Right cardiac atrium (tissue), 5 donors: Measurements from ENCODE around the gene MAGI3. TPM values are rescaled to one million over a fixed set of nuclear protein-coding genes. Genes with fewer than 3 reads are reported as not detected.
"Not testable (repeated sequence)": the region's sequence is repeated elsewhere in the genome, so short reads cannot be mapped to it uniquely, and the experiment has no call there.

Experiments
- ATAC-seq, 2 donors: fragments of 200-7000 bp; cut with Tn5 transposase; one replicate each; pipeline versions ENCODE4 v1.8.0 to v1.9.1; 2020; ENCODE audit warnings: moderate library complexity in 2 of 2, mild to moderate bottlenecking in 1 of 2
- DNase-seq, 3 donors: peaks; one replicate each; pipeline ENCODE4 v3.0.0-alpha.2; 2020
- H3K27ac ChIP-seq: one replicate; pipeline ENCODE4 v1.5.1; 2013; ENCODE audit warnings: mild to moderate bottlenecking, low read length, control low read depth, moderate library complexity
- H3K27me3 ChIP-seq: one replicate; pipeline ENCODE4 v1.6.1; 2013; ENCODE audit not compliant: control insufficient read depth, insufficient read depth
- H3K4me1 ChIP-seq: one replicate; pipeline ENCODE4 v1.6.1; 2013; ENCODE audit warnings: low read length; ENCODE audit not compliant: control insufficient read depth, insufficient read depth
- H3K4me3 ChIP-seq: one replicate; pipeline ENCODE4 v1.5.1; 2013; ENCODE audit warnings: low read length, control low read depth
- H3K9me3 ChIP-seq: one replicate; pipeline ENCODE4 v1.6.1; 2013; ENCODE audit warnings: low read length; ENCODE audit not compliant: control insufficient read depth
- WGBS: extraction: QIAGEN DNeasy Blood & Tissue Kit; methylation state at CpG from one replicate; pipeline ENCODE4 v1.1.7; 2013; 5-methylcytosine and 5-hydroxymethylcytosine counted together
- intact Hi-C, 4 donors: fragments of 100-400 bp; cut with DNase I; formaldehyde crosslinking; loops; one replicate each; pipeline versions ENCODE4 v1.11.0 to v1.14.0; 2022 to 2023
- polyA plus RNA-seq: library from polyadenylated mRNA; stranded (reverse); fragments of 200-250 nt; gene quantifications from one replicate; pipeline ENCODE4 v1.2.3, GENCODE V29; 2013
- total RNA-seq, 4 donors: library from RNA; stranded (reverse); fragmentation: NEBNext Ultra II Directional; extraction: Animal tissue kit (Norgen Biotek cat#: 25700); gene quantifications; one replicate each; pipeline ENCODE4 v1.2.1, GENCODE V29; 2021
- donor health status: healthy with polysubstance abuse.
- donor health status: DM: no; HTN: yes; CAD: no.
- donor health status: DM: no; HTN: no; CAD: no.
- donor health status: DM: no; HTN: yes; CAD: no; lungs with severe emphysema.
- donor health status: DM: yes; HTN: yes; CAD: no.

The MAGI3 gene
- total and polyA plus RNA-seq, 5 donors, result 2.9 to 8.9 (median 8.1) TPM

GRCh38 chr1:113451710-113452109, 61.4 kb downstream of the MAGI3 start:
- intact Hi-C loops, result loop anchor here in 1 of 4 donors (10.0 kb wide), 1 partner anchor 307 kb away; no protein-coding TSS in a partner anchor
- Histone ChIP-seq H3K4me1 (no peaks in the 10 kb centered on the region), H3K27ac (no peak overlapping the region), H3K27me3 (no peaks in the 10 kb centered on the region), H3K4me3 (no peak overlapping the region), H3K9me3 (no peaks in the 10 kb centered on the region)
- 12% methylated on average over 1 of the region's 1 CpG for WGBS
- ATAC-seq, result no peak
- DNase-seq, result no peak

- 64% methylated on average over 2 of the region's 2 CpGs for WGBS
- no peak overlapping the region for H3K27ac ChIP-seq
- H3K27me3 ChIP-seq, result no peaks in the 10 kb centered on the region
- no peaks in the 10 kb centered on the region for H3K4me1 ChIP-seq
- H3K9me3 ChIP-seq, result no peaks in the 10 kb centered on the region
- ATAC-seq (peak; percentile 58 to 81), DNase-seq (no peak)
- intact Hi-C loops, result loop anchor here in 1 of 4 donors (10.0 kb wide), 1 partner anchor 308 kb away; no protein-coding TSS in a partner anchor
- no peak overlapping the region for H3K4me3 ChIP-seq
Measured at GRCh38 chr1:113452921-113453770, 62.8 kb downstream of the MAGI3 start.

- Histone ChIP-seq H3K27ac (no peak overlapping the region), H3K4me3 (no peak overlapping the region), H3K27me3 (no peaks in the 10 kb centered on the region), H3K4me1 (no peaks in the 10 kb centered on the region), H3K9me3 (no peaks in the 10 kb centered on the region)
- intact Hi-C loops, result loop anchor here in 1 of 4 donors (10.0 kb wide), 1 partner anchor 309 kb away; no protein-coding TSS in a partner anchor
- DNase-seq (no peak), ATAC-seq (no peak)
- WGBS, result 60% methylated on average over 1 of the region's 1 CpG
Measured at GRCh38 chr1:113453771-113454083, 63.4 kb downstream of the MAGI3 start.

DNA sequence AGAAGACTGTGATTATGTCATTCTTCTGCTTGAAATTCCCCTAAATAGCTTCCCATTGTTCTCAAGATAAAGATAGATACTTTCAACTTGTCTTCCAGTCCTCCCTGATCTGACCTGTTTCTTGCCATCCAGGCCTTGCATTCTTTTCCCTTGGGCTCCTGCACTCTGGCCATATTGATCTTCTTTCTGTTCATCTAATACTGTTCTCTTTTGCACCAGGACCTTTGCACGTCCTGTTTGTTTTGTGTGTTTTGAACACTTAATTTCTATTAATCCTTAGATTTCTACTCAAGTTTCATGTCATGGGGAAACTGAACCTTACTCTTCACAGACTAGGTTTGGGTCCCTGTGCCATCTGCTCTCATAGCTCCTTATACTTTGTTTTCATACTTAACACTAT, 65.1 kb downstream of the MAGI3 start:
- Histone ChIP-seq H3K4me3 (no peak overlapping the region), H3K9me3 (no peaks in the 10 kb centered on the region), H3K27ac (no peak overlapping the region), H3K4me1 (no peaks in the 10 kb centered on the region), H3K27me3 (no peaks in the 10 kb centered on the region)
- ATAC-seq (no peak), DNase-seq (no peak)
- intact Hi-C loops, result loop anchor here in 1 of 4 donors (10.0 kb wide), 1 partner anchor 311 kb away; no protein-coding TSS in a partner anchor
- WGBS, result 94% methylated on average over 1 of the region's 1 CpG

- Histone ChIP-seq H3K4me3 (no peak overlapping the region), H3K9me3 (no peaks in the 10 kb centered on the region), H3K27me3 (no peaks in the 10 kb centered on the region), H3K4me1 (no peaks in the 10 kb centered on the region), H3K27ac (no peak overlapping the region)
- WGBS, result 45% methylated on average over 2 of the region's 2 CpGs
- intact Hi-C loops, result loop anchor here in 1 of 4 donors (10.0 kb wide), 1 partner anchor 312 kb away; no protein-coding TSS in a partner anchor
- DNase-seq (peak in 1 of 3 donors; percentile 22), ATAC-seq (peak; percentile 93 to 97)
Measured at GRCh38 chr1:113456967-113457366, 66.7 kb downstream of the MAGI3 start.

GRCh38 chr1:113459279-113459678, 69.0 kb downstream of the MAGI3 start:
- DNase-seq, result no peak
- Histone ChIP-seq H3K4me1 (no peaks in the 10 kb centered on the region), H3K9me3 (no peaks in the 10 kb centered on the region), H3K4me3 (no peak overlapping the region), H3K27me3 (no peaks in the 10 kb centered on the region), H3K27ac (no peak overlapping the region)
- intact Hi-C loops, result loop anchor here in 1 of 4 donors (10.0 kb wide), 1 partner anchor 314 kb away; no protein-coding TSS in a partner anchor
- ATAC-seq, result no peak

GRCh38 chr1:113467991-113468390, 77.7 kb downstream of the MAGI3 start:
- no peaks in the 10 kb centered on the region for H3K27me3 ChIP-seq
- H3K27ac ChIP-seq, result no peak overlapping the region
- DNase-seq (no peak), ATAC-seq (no peak)
- no peaks in the 10 kb centered on the region for H3K4me1 ChIP-seq
- intact Hi-C loops, result no loop called here
- H3K9me3 ChIP-seq, result no peaks in the 10 kb centered on the region
- H3K4me3 ChIP-seq, result no peak overlapping the region

DNA sequence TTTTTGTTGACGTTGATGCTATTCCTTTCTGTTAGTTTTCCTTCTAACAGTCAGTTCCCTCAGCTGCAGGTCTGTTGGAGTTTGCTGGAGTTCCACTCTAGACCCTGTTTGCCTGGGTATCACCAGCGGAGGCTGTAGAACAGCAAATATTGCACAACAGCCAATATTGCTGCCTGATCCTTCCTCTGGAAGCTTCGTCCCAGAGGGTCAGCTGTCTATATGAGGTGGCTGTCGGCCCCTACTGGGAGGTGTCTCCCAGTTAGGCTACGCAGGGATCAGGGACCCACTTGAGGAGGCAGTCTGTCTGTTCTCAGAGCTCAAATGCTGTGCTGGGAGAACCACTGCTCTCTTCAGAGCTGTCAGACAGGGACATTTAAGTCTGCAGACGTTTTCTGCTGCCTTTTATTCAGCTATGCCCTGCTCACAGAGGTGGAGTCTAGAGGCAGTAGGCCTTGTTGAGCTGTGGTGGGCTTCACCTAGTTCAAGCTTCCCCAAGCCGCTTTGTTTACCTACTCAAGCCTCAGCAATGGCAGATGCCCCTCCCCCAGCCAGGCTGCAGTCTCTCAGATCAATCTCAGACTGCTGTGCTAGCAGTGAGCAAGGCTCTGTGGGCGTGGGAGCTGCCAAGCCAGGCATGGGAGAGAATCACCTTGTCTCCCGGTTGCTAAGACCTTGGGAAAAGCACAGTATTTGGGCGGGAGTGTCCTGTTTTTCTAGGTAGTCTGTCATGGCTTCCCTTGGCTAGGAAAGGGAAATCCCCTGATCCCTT, 88.3 kb downstream of the MAGI3 start:
- ATAC-seq, intact Hi-C loops, H3K4me3 ChIP-seq, H3K9me3 ChIP-seq, H3K4me1 ChIP-seq, H3K27me3 ChIP-seq, H3K27ac ChIP-seq: not testable (repeated sequence)
- WGBS, result 93% methylated on average over 10 of the region's 10 CpGs
- peak in 1 of 3 donors; percentile 32 for DNase-seq

DNA sequence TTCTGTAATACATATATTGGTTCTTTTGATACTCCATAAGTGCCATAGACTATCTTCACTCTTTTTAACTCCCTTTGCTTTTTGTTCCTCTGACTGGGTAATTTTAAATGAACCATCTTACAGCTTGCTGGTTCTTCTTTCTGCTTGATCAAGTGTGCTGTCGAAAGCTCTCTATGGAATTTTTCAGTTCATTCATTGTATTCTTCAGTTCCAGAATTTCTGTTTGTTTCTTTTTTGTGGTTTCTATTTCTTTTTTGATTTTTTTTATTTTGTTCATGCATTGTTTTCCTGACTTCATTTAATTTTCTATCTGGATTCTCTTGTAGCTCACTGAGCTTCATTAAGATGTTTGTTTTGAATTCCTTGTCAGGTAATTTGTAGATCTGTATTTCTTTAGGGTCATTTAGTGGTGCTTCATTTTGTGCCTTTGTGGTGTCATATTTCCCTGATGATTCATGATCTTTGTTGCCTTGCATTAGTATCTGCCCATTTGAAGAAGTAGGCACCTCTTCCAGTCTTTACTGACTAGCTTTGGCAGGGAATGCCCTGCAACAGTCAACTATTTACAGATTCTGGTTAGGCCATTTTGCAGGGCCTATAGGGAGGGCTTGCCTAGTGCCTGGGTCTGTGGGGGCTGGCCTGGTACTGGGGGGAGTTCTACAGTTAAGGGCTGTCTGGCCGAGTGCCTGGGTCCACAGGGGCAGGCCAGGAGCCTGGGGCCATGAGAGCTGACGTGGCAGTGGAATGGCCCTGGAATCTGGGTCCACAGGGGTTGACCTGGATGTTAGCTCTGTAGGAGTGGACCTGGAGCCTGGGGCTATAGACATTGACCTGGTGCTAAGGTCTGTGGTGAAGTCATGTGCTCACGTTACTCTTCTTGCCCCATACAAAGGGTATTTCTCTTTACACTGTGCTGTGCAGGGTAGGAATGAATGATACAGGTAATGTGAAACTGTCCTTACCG, 89.7 kb downstream of the MAGI3 start:
- peak in 1 of 3 donors; percentile 23 for DNase-seq
- ATAC-seq, result no peak
- Histone ChIP-seq H3K9me3 (peaks cover 5% of the 10 kb centered on the region), H3K4me1 (no peaks in the 10 kb centered on the region), H3K4me3 (no peak overlapping the region), H3K27me3 (no peaks in the 10 kb centered on the region), H3K27ac (no peak overlapping the region)
- intact Hi-C loops, result no loop called here
- 95% methylated on average over 5 of the region's 5 CpGs for WGBS

DNA sequence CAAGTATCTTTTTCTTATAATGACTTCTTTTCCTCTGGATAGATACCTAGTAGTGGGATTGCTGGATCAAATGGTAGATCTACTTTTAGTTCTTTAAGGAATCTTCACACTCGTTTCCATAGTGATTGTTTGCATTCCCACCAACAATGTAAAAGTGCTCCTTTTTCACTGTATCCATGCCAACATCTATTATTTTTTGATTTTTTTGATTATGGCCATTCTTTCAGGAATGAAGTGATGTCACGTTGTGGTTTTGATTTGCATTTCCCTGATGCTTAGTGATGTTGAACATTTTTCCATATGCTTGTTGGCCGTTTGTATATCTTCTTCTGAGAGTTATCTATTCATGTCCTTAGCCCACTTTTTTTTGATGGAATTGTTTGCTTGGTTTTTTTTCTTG, 94.8 kb downstream of the MAGI3 start:
- ATAC-seq, H3K4me3 ChIP-seq, H3K9me3 ChIP-seq, intact Hi-C loops, H3K4me1 ChIP-seq, H3K27ac ChIP-seq, DNase-seq, H3K27me3 ChIP-seq: not testable (repeated sequence)
- 83% methylated on average over 3 of the region's 3 CpGs for WGBS
